Parathyroid adenoma (tissue), 2 donors: ENCODE data around the gene TMEM97.
A peak's percentile ranks its signal among the peaks of the same experiment; 100 is the strongest.

Source experiments
- H2AFZ ChIP-seq: fragments of 300-600 bp; sonication (generic); one replicate; pipeline ENCODE4 v1.7.0; 2017; ENCODE audit warnings: antibody characterized with exemption, mild to moderate bottlenecking
- H3K27ac ChIP-seq: fragments of 300-600 bp; sonication (generic); one replicate; pipeline ENCODE4 v1.7.0; 2017
- H3K27me3 ChIP-seq: fragments of 300-600 bp; sonication (generic); one replicate; pipeline ENCODE4 v1.7.0; 2017; ENCODE audit warnings: low read length; ENCODE audit not compliant: control insufficient read depth, insufficient read depth
- H3K36me3 ChIP-seq: fragments of 300-600 bp; sonication (generic); one replicate; pipeline ENCODE4 v1.7.0; 2017; ENCODE audit warnings: low read length; ENCODE audit not compliant: control insufficient read depth, insufficient read depth
- H3K4me1 ChIP-seq: fragments of 300-600 bp; sonication (generic); one replicate; pipeline ENCODE4 v1.7.0; 2017; ENCODE audit warnings: control low read depth
- H3K4me2 ChIP-seq: fragments of 300-600 bp; sonication (generic); one replicate; pipeline ENCODE4 v1.7.0; 2017; ENCODE audit warnings: low read length
- H3K4me3 ChIP-seq: fragments of 300-600 bp; sonication (generic); one replicate; pipeline ENCODE4 v1.7.0; 2017; ENCODE audit warnings: low read depth, low read length
- H3K79me2 ChIP-seq: fragments of 300-600 bp; sonication (generic); one replicate; pipeline ENCODE4 v1.7.0; 2017; ENCODE audit warnings: control low read depth
- H3K9ac ChIP-seq: fragments of 300-600 bp; sonication (generic); one replicate; pipeline ENCODE4 v1.7.0; 2017; ENCODE audit warnings: mild to moderate bottlenecking
- H3K9me3 ChIP-seq: fragments of 300-600 bp; sonication (generic); one replicate; pipeline ENCODE4 v1.7.0; 2017; ENCODE audit warnings: low read length; ENCODE audit not compliant: control insufficient read depth
- CTCF ChIP-seq: fragments of 300-600 bp; sonication (generic); IDR thresholded peaks from one replicate; pipeline ENCODE4 v1.7.0; 2017; ENCODE audit warnings: antibody characterized with exemption, mild to moderate bottlenecking
- donor health status: primary hyperparathyroidism.

The TMEM97 gene

DNA sequence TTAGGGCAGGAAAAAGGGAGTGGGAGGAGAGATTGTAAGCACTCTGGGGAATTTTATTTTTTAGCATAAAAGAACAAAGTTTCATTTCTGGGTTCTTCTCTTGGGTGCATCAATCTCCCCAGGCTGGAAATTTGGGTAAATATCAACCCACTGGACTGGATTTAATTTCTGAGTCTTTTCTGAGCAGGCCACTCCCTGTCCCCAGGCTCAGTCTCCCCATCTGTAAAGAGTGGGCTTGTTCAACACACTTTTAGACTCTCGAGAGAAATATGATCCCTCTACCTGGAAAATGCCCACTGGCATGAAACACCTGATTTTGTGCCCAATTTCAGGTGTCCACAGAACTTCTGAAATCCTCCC, 51.7 kb downstream of the TMEM97 start:
- Histone ChIP-seq H2AFZ (peak overlapping the region; percentile 79), H3K4me1 (peaks cover 9% of the 10 kb centered on the region), H3K4me3 (no peak overlapping the region), H3K9me3 (no peaks in the 10 kb centered on the region), H3K4me2 (peak overlapping the region; percentile 69), H3K9ac (no peak overlapping the region), H3K79me2 (peaks cover 10% of the 10 kb centered on the region), H3K36me3 (no peaks in the 10 kb centered on the region), H3K27ac (peak overlapping the region; percentile 66), H3K27me3 (no peaks in the 10 kb centered on the region)
- TF ChIP-seq CTCF, result no peak

DNA sequence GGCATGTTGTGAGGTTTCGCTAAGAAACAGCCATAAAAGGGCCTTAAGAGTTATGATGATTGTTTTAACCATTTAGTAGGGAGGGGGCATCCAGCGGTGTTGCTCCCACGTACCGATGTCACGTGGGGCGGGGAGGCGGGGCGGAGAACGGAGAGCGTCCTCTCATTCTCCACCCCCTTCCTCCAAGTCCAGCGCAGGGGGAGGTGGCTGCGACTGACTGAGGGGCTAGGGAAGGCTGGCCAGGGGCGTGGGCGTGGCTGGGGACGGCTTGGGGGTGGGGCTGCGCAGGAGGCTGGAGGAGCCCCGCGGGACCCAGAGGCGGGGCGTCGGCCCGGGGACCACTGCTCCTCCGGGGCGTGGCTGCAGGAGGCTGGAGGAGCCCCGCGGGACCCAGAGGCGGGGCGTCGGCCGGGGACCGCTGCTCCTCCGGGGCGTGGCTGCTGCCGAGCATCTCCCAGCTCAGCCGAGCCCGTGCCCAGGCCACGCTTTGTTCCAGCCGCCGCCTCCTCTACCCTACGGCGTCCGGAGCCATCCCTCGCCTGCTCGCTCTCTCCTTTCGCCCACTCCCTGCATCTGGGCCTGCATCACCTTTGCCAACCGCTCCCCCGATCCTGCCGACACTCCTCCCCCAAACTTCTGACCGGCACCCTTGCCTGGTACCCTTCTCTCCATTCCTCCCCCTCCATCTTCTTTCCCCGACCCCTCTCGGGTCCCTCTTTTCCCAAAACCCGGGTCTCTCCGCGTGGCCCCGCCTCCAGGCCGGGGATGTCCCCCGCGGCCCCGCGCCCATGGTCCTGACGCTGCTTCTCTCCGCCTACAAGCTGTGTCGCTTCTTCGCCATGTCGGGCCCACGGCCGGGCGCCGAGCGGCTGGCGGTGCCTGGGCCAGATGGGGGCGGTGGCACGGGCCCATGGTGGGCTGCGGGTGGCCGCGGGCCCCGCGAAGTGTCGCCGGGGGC, 52.5 kb downstream of the TMEM97 start, which contains the start of gene SARM1:
SARM1 (plus strand) TSS at position 450 of the 958 bp plus-strand sequence; CDS start at position 789, 339 bp downstream.
- H3K36me3 ChIP-seq, result no peaks in the 10 kb centered on the region
- peak within 1 kb of the TSS; percentile 69 for H3K4me2 ChIP-seq
- no peaks in the 10 kb centered on the region for H3K27me3 ChIP-seq
- H3K4me3 ChIP-seq, result peak within 1 kb of the TSS; percentile 37
- H3K4me1 ChIP-seq, result peaks cover 9% of the 10 kb centered on the region
- H2AFZ ChIP-seq, result peak within 1 kb of the TSS; percentile 79
- H3K9ac ChIP-seq, result peak within 1 kb of the TSS; percentile 44
- TF ChIP-seq CTCF, result no peak
- H3K79me2 ChIP-seq, result peaks cover 10% of the 10 kb centered on the region
- no peaks in the 10 kb centered on the region for H3K9me3 ChIP-seq
- peak within 1 kb of the TSS; percentile 66 for H3K27ac ChIP-seq

- Histone ChIP-seq H3K9me3 (no peaks in the 10 kb centered on the region), H3K4me1 (peaks cover 9% of the 10 kb centered on the region), H3K4me3 (peak overlapping the region; percentile 22), H2AFZ (peak overlapping the region; percentile 79), H3K9ac (peak overlapping the region; percentile 44), H3K27me3 (no peaks in the 10 kb centered on the region), H3K27ac (peak overlapping the region; percentile 60), H3K36me3 (no peaks in the 10 kb centered on the region), H3K79me2 (peaks cover 12% of the 10 kb centered on the region), H3K4me2 (peak overlapping the region; percentile 69)
- TF ChIP-seq CTCF, result no peak
Measured at GRCh38 chr17:28372203-28372944, 53.4 kb downstream of the TMEM97 start.

- Histone ChIP-seq H3K9me3 (no peaks in the 10 kb centered on the region), H3K4me3 (no peak overlapping the region), H3K4me1 (peaks cover 9% of the 10 kb centered on the region), H3K4me2 (no peak overlapping the region), H3K27ac (no peak overlapping the region), H3K27me3 (no peaks in the 10 kb centered on the region), H3K79me2 (peaks cover 13% of the 10 kb centered on the region), H3K9ac (no peak overlapping the region), H3K36me3 (no peaks in the 10 kb centered on the region), H2AFZ (no peak overlapping the region)
- no peak for TF ChIP-seq CTCF
Measured at GRCh38 chr17:28372945-28373274, 53.9 kb downstream of the TMEM97 start.
